Kidney epithelial cell (primary cell): ENCODE results near the gene DNAJA4. TPM values are rescaled to one million over a fixed set of nuclear protein-coding genes. Genes with fewer than 3 reads are reported as not detected.

Experiments used
- DNase-seq: peaks from one replicate; pipeline ENCODE4 v3.0.0-alpha.2; 2010; ENCODE audit warnings: low read depth
- H3K27me3 ChIP-seq: 2 replicates; pipeline ENCODE4 v1.6.0; 2011; ENCODE audit warnings: low read length; ENCODE audit not compliant: control insufficient read depth, insufficient read depth
- H3K36me3 ChIP-seq: 2 replicates; pipeline ENCODE4 v1.5.1; 2011; ENCODE audit warnings: low read length; ENCODE audit not compliant: control insufficient read depth, insufficient read depth
- H3K4me3 ChIP-seq: 2 replicates; pipeline ENCODE4 v1.5.1; 2011; ENCODE audit warnings: low read depth, mild to moderate bottlenecking, control low read depth, low read length
- total RNA-seq: library from RNA; depleted of rRNA; stranded (reverse); fragments of >200 nt; gene quantifications from 2 replicates; pipeline ENCODE4 v1.2.3, GENCODE V29; 2015
- TF ChIP-seq, protein P1 (sequence below): IDR thresholded peaks from 2 replicates; pipeline ENCODE4 v1.5.1; 2011; ENCODE audit warnings: mild to moderate bottlenecking, moderate library complexity, low read length, control low read depth, inconsistent platforms; ENCODE audit not compliant: insufficient read depth, poor library complexity, severe bottlenecking

Gene DNAJA4
- total RNA-seq, 1 donor from 2014 or later, result 11.0 TPM

DNA sequence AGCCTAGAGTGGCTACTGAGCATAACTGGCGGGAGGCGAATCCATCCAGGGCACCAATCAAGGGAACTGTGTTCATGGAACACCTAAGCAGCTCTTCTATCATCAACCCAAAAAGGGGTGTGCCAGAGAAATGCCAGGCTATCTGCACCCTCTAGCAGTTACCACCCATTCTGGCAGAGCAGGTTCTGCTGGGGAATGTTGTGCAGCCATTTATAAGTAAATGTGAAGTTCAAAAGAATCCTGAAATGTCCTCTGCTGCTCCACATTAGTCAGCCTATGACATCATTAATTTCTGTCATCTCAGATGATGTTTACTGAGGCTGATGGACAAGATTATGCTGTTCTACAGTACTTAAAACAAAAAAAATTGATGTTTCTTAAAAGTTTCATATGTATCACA, 27.3 kb downstream of the DNAJA4 start:
- Histone ChIP-seq H3K27me3 (no peaks in the 10 kb centered on the region), H3K4me3 (no peak overlapping the region), H3K36me3 (no peaks in the 10 kb centered on the region)
- DNase-seq, result no peak
- TF ChIP-seq, protein P1, sequence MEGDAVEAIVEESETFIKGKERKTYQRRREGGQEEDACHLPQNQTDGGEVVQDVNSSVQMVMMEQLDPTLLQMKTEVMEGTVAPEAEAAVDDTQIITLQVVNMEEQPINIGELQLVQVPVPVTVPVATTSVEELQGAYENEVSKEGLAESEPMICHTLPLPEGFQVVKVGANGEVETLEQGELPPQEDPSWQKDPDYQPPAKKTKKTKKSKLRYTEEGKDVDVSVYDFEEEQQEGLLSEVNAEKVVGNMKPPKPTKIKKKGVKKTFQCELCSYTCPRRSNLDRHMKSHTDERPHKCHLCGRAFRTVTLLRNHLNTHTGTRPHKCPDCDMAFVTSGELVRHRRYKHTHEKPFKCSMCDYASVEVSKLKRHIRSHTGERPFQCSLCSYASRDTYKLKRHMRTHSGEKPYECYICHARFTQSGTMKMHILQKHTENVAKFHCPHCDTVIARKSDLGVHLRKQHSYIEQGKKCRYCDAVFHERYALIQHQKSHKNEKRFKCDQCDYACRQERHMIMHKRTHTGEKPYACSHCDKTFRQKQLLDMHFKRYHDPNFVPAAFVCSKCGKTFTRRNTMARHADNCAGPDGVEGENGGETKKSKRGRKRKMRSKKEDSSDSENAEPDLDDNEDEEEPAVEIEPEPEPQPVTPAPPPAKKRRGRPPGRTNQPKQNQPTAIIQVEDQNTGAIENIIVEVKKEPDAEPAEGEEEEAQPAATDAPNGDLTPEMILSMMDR, result no peak

DNA sequence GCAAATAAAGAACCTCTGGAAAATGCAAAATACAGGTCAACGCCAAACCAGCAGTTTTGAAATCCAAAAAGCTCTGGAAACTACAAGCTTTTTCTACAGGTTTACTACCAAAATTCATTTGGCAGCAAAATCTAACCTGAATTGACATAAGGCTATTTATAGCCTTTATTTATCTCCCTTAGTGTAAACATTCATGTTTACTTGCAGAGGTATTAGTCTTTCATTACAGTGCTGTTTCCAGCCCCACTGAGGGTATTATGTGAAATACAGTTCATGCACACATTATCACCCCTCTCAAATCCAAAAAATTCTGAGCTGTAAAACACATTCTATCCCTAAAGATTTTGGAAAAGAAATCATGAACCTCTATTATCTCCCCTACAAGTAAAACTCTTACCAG, 27.9 kb downstream of the DNAJA4 start:
- H3K4me3 ChIP-seq, result no peak overlapping the region
- no peaks in the 10 kb centered on the region for H3K36me3 ChIP-seq
- DNase-seq, result no peak
- TF ChIP-seq, protein P1, result no peak
- H3K27me3 ChIP-seq, result no peaks in the 10 kb centered on the region

DNA sequence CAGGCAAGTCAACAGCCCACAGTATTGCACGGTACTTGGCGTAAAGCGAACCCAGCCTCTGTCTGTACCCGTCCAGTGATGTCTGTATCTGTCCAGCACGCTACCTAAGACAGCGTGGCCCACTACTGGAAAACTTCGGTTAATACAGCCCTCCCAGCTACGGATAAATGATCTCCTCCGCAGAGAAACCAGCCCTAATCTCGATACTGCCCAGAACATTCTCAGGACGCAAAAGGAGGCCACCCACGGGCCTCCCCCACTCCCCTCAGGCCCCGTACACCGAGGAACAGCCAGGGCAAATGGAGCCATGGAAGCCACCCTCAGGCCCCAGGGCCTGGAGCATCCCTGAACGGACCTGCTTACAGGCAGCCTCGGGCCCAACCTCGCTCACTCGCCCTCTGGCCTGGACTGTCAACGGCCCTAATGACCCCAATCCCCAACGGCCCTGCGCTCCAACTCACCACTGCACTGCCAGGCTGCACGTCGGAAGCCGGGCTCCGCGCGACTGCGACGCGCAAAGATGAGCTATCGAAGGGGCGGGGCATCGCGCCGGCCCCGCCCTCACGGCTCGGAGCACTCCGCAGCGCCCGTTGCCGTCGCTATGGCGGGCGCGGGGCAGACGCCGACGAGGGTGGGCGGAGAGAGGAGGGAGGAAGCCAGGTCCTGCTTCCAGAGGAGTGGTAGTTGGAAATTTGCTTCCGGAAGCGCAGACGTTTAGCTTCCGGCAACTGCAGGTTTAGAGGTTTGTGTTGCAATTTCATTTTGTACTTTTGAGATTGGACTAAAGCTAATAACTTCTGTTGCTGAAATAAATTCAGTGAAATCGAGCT, 35.0 kb downstream of the DNAJA4 start, which contains the start of gene SKIC8:
TSS of gene SKIC8 (minus strand) at position 509 of the 830 bp plus-strand sequence. CDS start 3,923 bp downstream, outside the sequence.
- peak; percentile 70 for DNase-seq
- H3K36me3 ChIP-seq, result no peaks in the 10 kb centered on the region
- TF ChIP-seq, protein P1, result no peak
- H3K27me3 ChIP-seq, result no peaks in the 10 kb centered on the region
- H3K4me3 ChIP-seq, result peak within 1 kb of the TSS; percentile 64

DNA sequence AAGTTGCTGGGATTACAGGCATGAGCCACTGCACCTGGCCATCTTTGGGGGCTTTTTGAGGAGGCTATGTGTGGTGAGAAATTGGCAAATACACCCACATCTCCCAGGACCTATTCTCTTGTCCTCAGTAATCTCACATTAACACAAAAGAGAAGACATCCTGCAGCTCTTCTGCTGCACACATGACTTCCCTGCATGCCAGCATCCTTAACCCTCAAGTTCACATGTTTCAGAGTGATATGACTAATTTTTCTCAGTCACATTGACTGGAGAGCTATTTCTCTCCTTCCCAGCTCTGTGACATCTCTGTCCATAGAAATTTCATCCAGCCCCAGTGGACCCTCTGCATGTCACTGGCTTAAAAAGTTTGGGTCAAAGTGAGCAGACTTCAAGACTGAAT, 37.0 kb downstream of the DNAJA4 start:
- Histone ChIP-seq H3K4me3 (no peak overlapping the region), H3K27me3 (no peaks in the 10 kb centered on the region), H3K36me3 (no peaks in the 10 kb centered on the region)
- DNase-seq, result no peak
- TF ChIP-seq, protein P1, result no peak

DNA sequence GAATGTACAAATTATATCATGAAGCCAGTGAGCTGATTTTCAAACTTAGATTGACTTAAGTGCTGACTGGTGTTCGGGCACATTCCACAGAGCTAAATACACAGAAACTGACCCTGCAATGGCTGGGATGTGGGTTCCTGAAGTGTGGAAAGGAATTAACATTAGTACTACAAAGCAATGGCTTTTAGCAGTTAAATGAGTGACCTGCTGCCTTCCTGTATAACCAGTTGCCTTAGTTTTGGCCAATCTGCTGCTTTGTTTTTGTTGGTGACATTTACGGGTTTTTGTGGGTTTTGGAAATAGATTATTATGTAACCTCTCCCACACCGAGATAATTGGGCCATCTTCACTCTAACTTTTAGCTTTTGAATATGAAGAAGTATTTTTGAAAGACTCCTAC, 37.5 kb downstream of the DNAJA4 start:
- TF ChIP-seq, protein P1, result no peak
- no peak for DNase-seq
- Histone ChIP-seq H3K36me3 (no peaks in the 10 kb centered on the region), H3K4me3 (no peak overlapping the region), H3K27me3 (no peaks in the 10 kb centered on the region)
